Ovary (tissue), 3 donors: ENCODE measurements around the gene ADGRV1.

Source experiments
- CTCF ChIP-seq, 3 donors: fragments of 450-650 bp in 2 of 3; fragments of 200-600 bp in 1 of 3; IDR thresholded peaks; one replicate each; pipeline versions ENCODE4 v1.5.1 to v1.8.0; 2016 to 2022; ENCODE audit warnings: antibody characterized with exemption in 3 of 3, mild to moderate bottlenecking in 1 of 3
- EP300 ChIP-seq: sonication (generic); formaldehyde crosslinking; IDR thresholded peaks from one replicate; pipeline ENCODE4 v1.6.1; 2017; ENCODE audit warnings: antibody characterized with exemption
- POLR2A ChIP-seq: fragments of 450-650 bp; IDR thresholded peaks from one replicate; pipeline ENCODE4 v1.6.1; 2017; ENCODE audit warnings: antibody characterized with exemption, mild to moderate bottlenecking, moderate library complexity
- donor health status: DM: no; HTN: no; CAD: no.

- TF ChIP-seq CTCF (IDR thresholded peaks at IDR 0.05) (no peak), EP300 (no peak), POLR2A (no peak)
These were observed 399.3 kb downstream of the ADGRV1 start for GRCh38 chr5:90957906-90958305.
